Activated T-helper 1 cell treated with anti-CD3 and anti-CD28 coated beads, Interleukin-12 subunit alpha, Interleukin-12 subunit beta, Interleukin-2, Interleukin-4 antibody, amounts not matched to agents 30 ng/mL and 10 ng/mL and 1 ng/mL, durations not matched to agents 14 hours and 24 hours and 36 hours (primary cell): ENCODE results near the gene ZNF350. TPM values are rescaled to one million over a fixed set of nuclear protein-coding genes. Genes with fewer than 3 reads are reported as not detected.

Source experiments
- DNase-seq: peaks from one replicate; pipeline ENCODE4 v3.0.0; 2021; ENCODE audit warnings: low spot score
- H3K27ac Mint-ChIP-seq: one replicate; pipeline ENCODE4 v1.8.0; 2021; ENCODE audit warnings: mild to moderate bottlenecking, mixed read lengths
- H3K27me3 Mint-ChIP-seq: one replicate; pipeline ENCODE4 v1.8.0; 2022; ENCODE audit warnings: mild to moderate bottlenecking, moderate library complexity, mixed read lengths; ENCODE audit not compliant: insufficient read depth
- H3K36me3 Mint-ChIP-seq: one replicate; pipeline ENCODE4 v1.8.0; 2021; ENCODE audit warnings: low read depth, mixed read lengths
- H3K4me1 Mint-ChIP-seq: one replicate; pipeline ENCODE4 v1.8.0; 2021; ENCODE audit warnings: low read depth, mixed read lengths
- H3K4me3 Mint-ChIP-seq: one replicate; pipeline ENCODE4 v1.8.0; 2021; ENCODE audit warnings: mild to moderate bottlenecking, moderate library complexity, mixed read lengths
- H3K9me3 Mint-ChIP-seq: one replicate; pipeline ENCODE4 v1.8.0; 2021; ENCODE audit warnings: mixed read lengths
- intact Hi-C: fragments of 100-400 bp; cut with micrococcal nuclease; formaldehyde crosslinking; loops from one replicate; pipeline ENCODE4 v1.15.1; 2024
- total RNA-seq: library from RNA; stranded (reverse); gene quantifications from 2 replicates; pipeline ENCODE4 v1.2.3, GENCODE V29; 2022

The ZNF350 gene
- total RNA-seq, 1 donor from 2014 or later: 8.7 TPM

GRCh38 chr19:51916167-51916566 is 70.5 kb downstream of the ZNF350 start:
- intact Hi-C loops: no loop called here
- H3K9me3 Mint-ChIP-seq: peaks cover 67% of the 10 kb centered on the region
- H3K27me3 Mint-ChIP-seq: no peaks in the 10 kb centered on the region
- H3K36me3 Mint-ChIP-seq: no peaks in the 10 kb centered on the region
- no peak overlapping the region for H3K27ac Mint-ChIP-seq
- no peak overlapping the region for H3K4me3 Mint-ChIP-seq
- H3K4me1 Mint-ChIP-seq: no peaks in the 10 kb centered on the region
- DNase-seq: no peak

- Mint-ChIP-seq H3K36me3 (no peaks in the 10 kb centered on the region), H3K4me3 (no peak overlapping the region), H3K4me1 (no peaks in the 10 kb centered on the region), H3K27ac (no peak overlapping the region), H3K9me3 (peaks cover 63% of the 10 kb centered on the region), H3K27me3 (no peaks in the 10 kb centered on the region)
- no peak for DNase-seq
- intact Hi-C loops: no loop called here
These were observed 71.2 kb downstream of the ZNF350 start for GRCh38 chr19:51915324-51915867.

Other genes starting within 250 kb of the ZNF350 start
- gene FPR1, start 235.0 kb downstream of the ZNF350 start, total RNA-seq: not detected in 2 replicates
- not detected in 2 replicates for gene FPR2, start 225.7 kb downstream of the ZNF350 start, total RNA-seq
- gene FPR3, start 191.7 kb downstream of the ZNF350 start, total RNA-seq: not detected in 2 replicates
- gene ZNF577, start 98.9 kb downstream of the ZNF350 start, total RNA-seq: 4.4 and 6.3 TPM in 2 replicates
- gene ZNF649, start 81.8 kb downstream of the ZNF350 start, total RNA-seq: 10.5 and 12.3 TPM in 2 replicates
- 3.1 and 3.8 TPM in 2 replicates for gene ZNF613, start 59.4 kb downstream of the ZNF350 start, total RNA-seq
- 6.4 and 6.9 TPM in 2 replicates for gene ZNF615, start 21.4 kb upstream of the ZNF350 start, total RNA-seq
- gene ZNF614, start 41.5 kb upstream of the ZNF350 start, total RNA-seq: 11.2 and 11.3 TPM in 2 replicates
- gene ZNF432, start 62.0 kb upstream of the ZNF350 start, total RNA-seq: 12.5 and 15.0 TPM in 2 replicates
- 13.7 and 16.1 TPM in 2 replicates for gene ZNF841, start 108.9 kb upstream of the ZNF350 start, total RNA-seq
- 4.1 and 6.7 TPM in 2 replicates for gene ZNF616, start 153.1 kb upstream of the ZNF350 start, total RNA-seq
- 7.8 and 10.8 TPM in 2 replicates for gene ZNF836, start 184.8 kb upstream of the ZNF350 start, total RNA-seq
- 214 and 215 TPM in 2 replicates for gene PPP2R1A, start 203.2 kb upstream of the ZNF350 start, total RNA-seq